ENCODE measurements around the gene RERE.

DNA sequence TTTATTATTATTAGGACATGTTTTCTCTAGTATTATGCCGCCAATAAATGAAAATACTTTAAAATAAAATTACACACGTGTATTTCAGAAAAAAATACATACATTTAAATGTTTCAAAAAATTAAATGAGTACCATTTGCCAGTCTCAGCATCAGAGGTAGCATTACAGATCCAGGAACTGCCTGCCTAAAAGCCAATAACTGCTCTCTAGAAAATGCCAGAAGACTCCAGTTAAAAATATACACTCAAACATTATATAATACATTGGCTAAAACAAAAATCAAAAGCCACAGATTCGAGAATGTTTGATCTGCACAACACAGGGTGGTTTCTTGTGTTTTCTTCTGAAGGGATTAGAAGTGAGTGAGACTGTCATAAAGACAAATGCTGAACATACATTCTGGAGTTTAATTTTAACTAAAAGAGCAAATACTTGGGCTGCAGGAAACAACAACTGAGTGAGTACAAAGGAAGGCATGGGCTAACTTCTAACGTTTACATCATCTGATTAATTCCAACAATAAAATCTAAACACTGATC, 105.5 kb downstream of the RERE start:
- TF ChIP-seq, protein P1, sequence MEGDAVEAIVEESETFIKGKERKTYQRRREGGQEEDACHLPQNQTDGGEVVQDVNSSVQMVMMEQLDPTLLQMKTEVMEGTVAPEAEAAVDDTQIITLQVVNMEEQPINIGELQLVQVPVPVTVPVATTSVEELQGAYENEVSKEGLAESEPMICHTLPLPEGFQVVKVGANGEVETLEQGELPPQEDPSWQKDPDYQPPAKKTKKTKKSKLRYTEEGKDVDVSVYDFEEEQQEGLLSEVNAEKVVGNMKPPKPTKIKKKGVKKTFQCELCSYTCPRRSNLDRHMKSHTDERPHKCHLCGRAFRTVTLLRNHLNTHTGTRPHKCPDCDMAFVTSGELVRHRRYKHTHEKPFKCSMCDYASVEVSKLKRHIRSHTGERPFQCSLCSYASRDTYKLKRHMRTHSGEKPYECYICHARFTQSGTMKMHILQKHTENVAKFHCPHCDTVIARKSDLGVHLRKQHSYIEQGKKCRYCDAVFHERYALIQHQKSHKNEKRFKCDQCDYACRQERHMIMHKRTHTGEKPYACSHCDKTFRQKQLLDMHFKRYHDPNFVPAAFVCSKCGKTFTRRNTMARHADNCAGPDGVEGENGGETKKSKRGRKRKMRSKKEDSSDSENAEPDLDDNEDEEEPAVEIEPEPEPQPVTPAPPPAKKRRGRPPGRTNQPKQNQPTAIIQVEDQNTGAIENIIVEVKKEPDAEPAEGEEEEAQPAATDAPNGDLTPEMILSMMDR (conservative IDR thresholded peaks at IDR 0.05): no peak
- TF ChIP-seq EZH2 (IDR thresholded peaks at IDR 0.05; ENCODE audit: low read depth): no peak

Measured in PC-9 (cell line).